C4-2B (cell line): ENCODE results near the gene SLC6A9.

Source experiments
- H3K27ac ChIP-seq: fragments of 450-650 bp; 2 replicates; pipeline ENCODE4 v1.5.1; 2017
- CTCF ChIP-seq: fragments of 450-650 bp; conservative IDR thresholded peaks from 2 replicates; pipeline ENCODE4 v1.5.1; 2017; ENCODE audit warnings: mild to moderate bottlenecking
- ZFX ChIP-seq: fragments of 450-650 bp; IDR thresholded peaks from 2 replicates; pipeline ENCODE4 v1.6.1; 2017

SLC6A9 gene

GRCh38 chr1:43992232-43992995 lies 38.8 kb downstream of the SLC6A9 start:
- TF ChIP-seq ZFX = no peak
- no peak for TF ChIP-seq CTCF
- peak overlapping the region; percentile 75 for H3K27ac ChIP-seq

- H3K27ac ChIP-seq = peak within 1 kb of the TSS; percentile 75
- no peak for TF ChIP-seq CTCF
- no peak for TF ChIP-seq ZFX
Observed at GRCh38 chr1:43991476-43992231, 39.6 kb downstream of the SLC6A9 start, which contains the start of gene CCDC24. TSS of gene CCDC24 (plus strand) at chr1:43991599. CDS start at chr1:43991879, 280 bp downstream.

- no peak for TF ChIP-seq CTCF
- H3K27ac ChIP-seq = peak overlapping the region; percentile 75
Observed at GRCh38 chr1:43991200-43991475, 40.1 kb downstream of the SLC6A9 start.

GRCh38 chr1:43990271-43991199 lies 40.7 kb downstream of the SLC6A9 start:
- peak overlapping the region; percentile 75 for H3K27ac ChIP-seq
- TF ChIP-seq CTCF (no peak), ZFX (no peak)

- H3K27ac ChIP-seq = no peak overlapping the region
- no peak for TF ChIP-seq ZFX
- TF ChIP-seq CTCF = no peak
Observed at GRCh38 chr1:43987159-43987902, 43.9 kb downstream of the SLC6A9 start.

GRCh38 chr1:43986712-43987111 lies 44.5 kb downstream of the SLC6A9 start:
- no peak overlapping the region for H3K27ac ChIP-seq
- TF ChIP-seq ZFX (no peak), CTCF (no peak)
